K562 (cell line): ENCODE data around the gene DMD. TPM values are rescaled to one million over a fixed set of nuclear protein-coding genes. Genes with fewer than 3 reads are reported as not detected.
A peak's percentile ranks its signal among the peaks of the same experiment; 100 is the strongest.

Experiments
- BACH1 ChIP-seq: fragments of 200-800 bp; sonication (Bioruptor generic); IDR thresholded peaks from 2 replicates; pipeline ENCODE4 v1.6.1; 2016; ENCODE audit warnings: missing genetic modification characterization, missing compliant biosample characterization
- BCOR ChIP-seq: fragments of 450-650 bp; IDR thresholded peaks from 2 replicates; pipeline ENCODE4 v1.6.1; 2016
- CBFA2T2 ChIP-seq: fragments of 450-650 bp; conservative IDR thresholded peaks from 2 replicates; pipeline ENCODE4 v1.6.1; 2017; ENCODE audit warnings: mild to moderate bottlenecking
- CBFA2T3 ChIP-seq: fragments of 450-650 bp; IDR thresholded peaks from 2 replicates; pipeline ENCODE4 v1.6.1; 2017
- DPF2 ChIP-seq: fragments of 450-650 bp; IDR thresholded peaks from 2 replicates; pipeline ENCODE4 v1.6.1; 2016
- E2F5 ChIP-seq: sonication (generic); formaldehyde crosslinking; IDR thresholded peaks from 2 replicates; pipeline ENCODE4 v1.8.0; 2022; ENCODE audit warnings: mild to moderate bottlenecking, missing genetic modification reagents
- EHMT2 ChIP-seq: fragments of 450-650 bp; IDR thresholded peaks from 2 replicates; pipeline ENCODE4 v1.6.1; 2018; ENCODE audit warnings: antibody characterized with exemption
- GABPB1 ChIP-seq: sonication (generic); formaldehyde crosslinking; IDR thresholded peaks from 2 replicates; pipeline ENCODE4 v1.8.0; 2022; ENCODE audit warnings: mild to moderate bottlenecking, missing genetic modification reagents
- GABPB2 ChIP-seq: fragments of 250-450 bp; sonication (Bioruptor Pico); conservative IDR thresholded peaks from 2 replicates; pipeline ENCODE4 v1.5.1; 2021; ENCODE audit warnings: mild to moderate bottlenecking
- HBP1 ChIP-seq: fragments of 450-650 bp; formaldehyde crosslinking; IDR thresholded peaks from 2 replicates; pipeline ENCODE4 v1.4.0; 2022; ENCODE audit warnings: missing genetic modification characterization
- HDAC2 ChIP-seq: fragments of 450-650 bp; IDR thresholded peaks from 2 replicates; pipeline ENCODE4 v1.6.1; 2016; ENCODE audit warnings: mild to moderate bottlenecking
- HMGXB4 ChIP-seq: sonication (generic); formaldehyde crosslinking; IDR thresholded peaks from 2 replicates; pipeline ENCODE4 v1.8.1; 2023; ENCODE audit warnings: mild to moderate bottlenecking, missing genetic modification reagents
- JUND ChIP-seq, 2 experiments: IDR thresholded peaks; 2 replicates in 1 of 2; 3 replicates in 1 of 2; pipeline ENCODE4 v1.6.1; 2011; ENCODE audit warnings: borderline replicate concordance in 2 of 2, low read depth in 2 of 2, low read length in 2 of 2, improper control_type of control experiment in 1 of 2, missing biosample characterization in 1 of 2, missing genetic modification characterization in 1 of 2, missing genetic modification reagents in 1 of 2
- KDM5B ChIP-seq: fragments of 200-600 bp; sonication (generic); IDR thresholded peaks from 2 replicates; pipeline ENCODE4 v1.6.1; 2012; ENCODE audit warnings: low read depth, mild to moderate bottlenecking, moderate library complexity, low read length, control low read depth, inconsistent platforms; ENCODE audit not compliant: insufficient replicate concordance
- MCM3 ChIP-seq: fragments of 450-650 bp; IDR thresholded peaks from 2 replicates; pipeline ENCODE4 v1.6.1; 2016
- MEIS2 ChIP-seq: fragments of 450-650 bp; IDR thresholded peaks from 2 replicates; pipeline ENCODE4 v1.6.1; 2014; ENCODE audit warnings: mild to moderate bottlenecking; ENCODE audit not compliant: partially characterized antibody
- NCOR1 ChIP-seq: fragments of 450-650 bp; IDR thresholded peaks from 2 replicates; pipeline ENCODE4 v1.6.1; 2016; ENCODE audit warnings: mild to moderate bottlenecking, moderate library complexity
- NFYB ChIP-seq: IDR thresholded peaks from 2 replicates; pipeline ENCODE4 v1.6.1; 2011; ENCODE audit warnings: mild to moderate bottlenecking, moderate library complexity; ENCODE audit not compliant: insufficient read length; ENCODE audit errors: extremely low read depth
- NRF1 ChIP-seq, 2 experiments: fragments of 450-650 bp; IDR thresholded peaks in 1 of 2; conservative IDR thresholded peaks in 1 of 2; 2 replicates each; pipeline ENCODE4 v1.6.1; 2014; ENCODE audit warnings: mild to moderate bottlenecking in 2 of 2
- POLR2G ChIP-seq: fragments of 200-400 bp; formaldehyde crosslinking; IDR thresholded peaks from 2 replicates; pipeline ENCODE4 v1.6.1; 2017; ENCODE audit warnings: low read depth, mild to moderate bottlenecking, antibody characterized with exemption, low read length, moderate library complexity
- RB1 ChIP-seq: fragments of 450-650 bp; IDR thresholded peaks from 2 replicates; pipeline ENCODE4 v1.6.1; 2017; ENCODE audit warnings: low read depth, mild to moderate bottlenecking
- RBM22 ChIP-seq: fragments of 200-400 bp; formaldehyde crosslinking; IDR thresholded peaks from 2 replicates; pipeline ENCODE4 v1.6.1; 2018; ENCODE audit warnings: low read length, low read depth; ENCODE audit not compliant: poor library complexity, severe bottlenecking
- TAL1 ChIP-seq: fragments of 450-650 bp; IDR thresholded peaks from 2 replicates; pipeline ENCODE4 v1.6.1; 2016; ENCODE audit warnings: mild to moderate bottlenecking
- ZNF274 ChIP-seq: IDR thresholded peaks from 2 replicates; pipeline ENCODE4 v1.6.1; 2011; ENCODE audit warnings: low read depth, mild to moderate bottlenecking, low read length, moderate library complexity, borderline replicate concordance
- ZNF699 ChIP-seq: fragments of 250-450 bp; sonication (Bioruptor Pico); IDR thresholded peaks from 2 replicates; pipeline ENCODE4 v1.8.0; 2021; ENCODE audit warnings: mild to moderate bottlenecking, moderate library complexity; ENCODE audit not compliant: insufficient replicate concordance
- ZNF79 ChIP-seq: fragments of 250-450 bp; sonication (Bioruptor Pico); IDR thresholded peaks from 2 replicates; pipeline ENCODE4 v1.4.0; 2020; ENCODE audit warnings: low read depth, mild to moderate bottlenecking, moderate library complexity
- polyA plus RNA-seq, 8 experiments: library from polyadenylated mRNA; depleted of rRNA in 4 of 8; stranded (reverse) in 5 of 8; unstranded in 3 of 8; fragments of >200 nt; fragmentation: Nextera tagmentation in 2 of 8; fragmentation: Illumina TruSeq in 1 of 8; extraction: Ambion mirVana in 2 of 8; extraction: Trizol in 1 of 8; gene quantifications; 2 replicates each; pipeline versions ENCODE4 v1.2.1 to v1.2.3, GENCODE V29; 2011 to 2014; ENCODE audit warnings: inconsistent platforms in 1 of 8, missing spikeins in 1 of 8
- total RNA-seq, 7 experiments: library from RNA; depleted of rRNA in 6 of 7; stranded (reverse); fragments of >200 nt in 6 of 7; fragmentation: Illumina TruSeq in 2 of 7; extraction: Trizol in 2 of 7; gene quantifications; 2 replicates each; pipeline versions ENCODE4 v1.2.1 to v1.2.3, GENCODE V29; 2011 to 2021; ENCODE audit warnings: low replicate concordance in 1 of 7
- TF ChIP-seq, protein P1 (sequence below), 2 experiments: fragments of 450-650 bp; IDR thresholded peaks; 2 replicates each; pipeline ENCODE4 v1.6.1; 2016

The DMD gene
- total and polyA plus RNA-seq, 9 of the 15 experiments (the other 6 are each of a cell fraction or from before 2014, with no cell fraction given) = 3.8 to 20.4 (median 11.4) TPM

DNA sequence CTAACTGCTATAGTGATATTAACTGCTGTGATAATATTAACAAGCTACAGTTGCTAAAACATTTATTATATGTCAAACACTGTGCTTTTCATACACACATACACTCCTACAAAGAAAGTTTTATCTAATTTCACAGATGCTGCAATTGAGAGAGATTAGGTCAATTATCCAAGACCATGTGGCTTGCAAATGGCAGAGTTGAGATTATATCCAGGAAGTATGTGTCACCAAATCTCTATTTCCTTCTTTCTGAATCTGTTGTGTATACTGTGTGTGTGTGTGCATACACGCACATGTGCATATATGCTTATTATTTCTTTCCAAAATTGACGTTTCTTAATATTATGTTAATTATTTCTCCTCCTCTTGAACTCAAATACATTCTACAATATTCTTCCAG, 1363.6 kb downstream of the DMD start (continued):
- TF ChIP-seq JUND (IDR thresholded peaks at IDR 0.05; ENCODE audit: borderline replicate concordance, low read depth, low read length) = peak; percentile 50; the same call in 1 of the 2 replicates
- TF ChIP-seq JUND (tag; IDR thresholded peaks at IDR 0.05; ENCODE audit: borderline replicate concordance, low read depth, low read length) = peak; percentile 47; the same call in 1 of the 3 replicates
- TF ChIP-seq CBFA2T3 = peak; percentile 84
- TF ChIP-seq NCOR1 = peak; percentile 65
- no peak for TF ChIP-seq E2F5
- no peak for TF ChIP-seq HMGXB4 (CRISPR knock-in tag)
- no peak for TF ChIP-seq HBP1 (CRISPR knock-in tag)
- peak; percentile 30 for TF ChIP-seq MEIS2
- TF ChIP-seq RB1 = no peak
- TF ChIP-seq POLR2G = no peak
- TF ChIP-seq GABPB2 (CRISPR knock-in tag) = no peak
- TF ChIP-seq EHMT2 = no peak
- TF ChIP-seq BACH1 (tag) = no peak
- TF ChIP-seq NFYB = no peak
- no peak for TF ChIP-seq GABPB1 (CRISPR knock-in tag)
- no peak for TF ChIP-seq ZNF699 (CRISPR knock-in tag)
- TF ChIP-seq ZNF274 = no peak
- 0 out of 2 replicates have a peak, but pooled peaks have one; percentile 19 for TF ChIP-seq DPF2
- TF ChIP-seq BCOR = no peak
- TF ChIP-seq, protein P1, sequence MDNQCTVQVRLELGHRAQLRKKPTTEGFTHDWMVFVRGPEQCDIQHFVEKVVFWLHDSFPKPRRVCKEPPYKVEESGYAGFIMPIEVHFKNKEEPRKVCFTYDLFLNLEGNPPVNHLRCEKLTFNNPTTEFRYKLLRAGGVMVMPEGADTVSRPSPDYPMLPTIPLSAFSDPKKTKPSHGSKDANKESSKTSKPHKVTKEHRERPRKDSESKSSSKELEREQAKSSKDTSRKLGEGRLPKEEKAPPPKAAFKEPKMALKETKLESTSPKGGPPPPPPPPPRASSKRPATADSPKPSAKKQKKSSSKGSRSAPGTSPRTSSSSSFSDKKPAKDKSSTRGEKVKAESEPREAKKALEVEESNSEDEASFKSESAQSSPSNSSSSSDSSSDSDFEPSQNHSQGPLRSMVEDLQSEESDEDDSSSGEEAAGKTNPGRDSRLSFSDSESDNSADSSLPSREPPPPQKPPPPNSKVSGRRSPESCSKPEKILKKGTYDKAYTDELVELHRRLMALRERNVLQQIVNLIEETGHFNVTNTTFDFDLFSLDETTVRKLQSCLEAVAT (IDR thresholded peaks at IDR 0.05) = no peak
- peak; percentile 75 for TF ChIP-seq TAL1
- no peak for TF ChIP-seq MCM3
- no peak for TF ChIP-seq ZNF79 (CRISPR knock-in tag)
- no peak for TF ChIP-seq NRF1 (conservative IDR thresholded peaks at IDR 0.05 in 1 of 2, IDR thresholded peaks at IDR 0.05 in 1 of 2)
- no peak for TF ChIP-seq KDM5B
- 0 out of 2 replicates have a peak, but pooled peaks have one; percentile 55 for TF ChIP-seq HDAC2
- TF ChIP-seq RBM22 = no peak
- TF ChIP-seq CBFA2T2 = peak; percentile 72
